Gastroesophageal sphincter (tissue), 4 donors: ENCODE data around the gene IDH3G. TPM values are rescaled to one million over a fixed set of nuclear protein-coding genes. Genes with fewer than 3 reads are reported as not detected.

Experiments used
- ATAC-seq: fragments of 150-250 bp; one replicate; pipeline ENCODE4 v1.9.1; 2016; ENCODE audit warnings: mild to moderate bottlenecking, moderate library complexity
- H3K27ac ChIP-seq, 4 donors: fragments of 200-600 bp; sonication (generic) in 3 of 4; 1 replicate in 3 of 4; 2 replicates in 1 of 4; pipeline ENCODE4 v1.5.1; 2016 to 2019
- H3K27me3 ChIP-seq: fragments of 200-600 bp; sonication (generic); one replicate; pipeline ENCODE4 v1.5.1; 2019
- H3K36me3 ChIP-seq, 2 donors: fragments of 200-600 bp; sonication (generic); one replicate each; pipeline ENCODE4 v1.5.1; 2019; ENCODE audit warnings: control low read depth in 1 of 2
- H3K4me1 ChIP-seq, 3 donors: fragments of 200-600 bp; sonication (generic); 1 replicate in 2 of 3; 2 replicates in 1 of 3; pipeline ENCODE4 v1.5.1; 2016 to 2019; ENCODE audit warnings: control low read depth in 2 of 3
- H3K4me3 ChIP-seq, 2 donors: fragments of 200-600 bp; sonication (generic); one replicate each; pipeline ENCODE4 v1.5.1; 2019; ENCODE audit warnings: mild to moderate bottlenecking in 1 of 2, moderate library complexity in 1 of 2
- H3K9me3 ChIP-seq, 3 donors: fragments of 200-600 bp; sonication (generic); one replicate each; pipeline ENCODE4 v1.5.1; 2017 to 2019; ENCODE audit warnings: control low read depth in 2 of 3
- CTCF ChIP-seq, 4 experiments: fragments of 200-600 bp in 2 of 4; fragments of 450-650 bp in 2 of 4; sonication (generic) in 1 of 4; IDR thresholded peaks; one replicate each; pipeline ENCODE4 v1.5.1; 2017 to 2019; ENCODE audit warnings: antibody characterized with exemption in 4 of 4, mild to moderate bottlenecking in 2 of 4, moderate library complexity in 2 of 4
- EP300 ChIP-seq: sonication (generic); formaldehyde crosslinking; IDR thresholded peaks from one replicate; pipeline ENCODE4 v1.6.1; 2017; ENCODE audit warnings: antibody characterized with exemption, mild to moderate bottlenecking
- POLR2A ChIP-seq, 2 donors: fragments of 450-650 bp; IDR thresholded peaks; one replicate each; pipeline ENCODE4 v1.6.1; 2017; ENCODE audit warnings: antibody characterized with exemption in 2 of 2, mild to moderate bottlenecking in 2 of 2, moderate library complexity in 1 of 2
- POLR2AphosphoS5 ChIP-seq: sonication (generic); formaldehyde crosslinking; IDR thresholded peaks from one replicate; pipeline ENCODE4 v1.6.1; 2017; ENCODE audit warnings: antibody characterized with exemption
- WGBS, 2 donors: methylation state at CpG; one replicate each; pipeline ENCODE4 v1.1.5; 2018; ENCODE audit warnings: low coverage in 1 of 2; 5-methylcytosine and 5-hydroxymethylcytosine counted together
- total RNA-seq, 4 donors: library from RNA; depleted of rRNA; stranded (reverse); fragments of >200 nt; gene quantifications; one replicate each; pipeline ENCODE4 v1.1.0, GENCODE V29; 2016

The IDH3G gene
- total RNA-seq, 4 donors from 2014 or later = 55.5 to 104 (median 59.7) TPM

DNA sequence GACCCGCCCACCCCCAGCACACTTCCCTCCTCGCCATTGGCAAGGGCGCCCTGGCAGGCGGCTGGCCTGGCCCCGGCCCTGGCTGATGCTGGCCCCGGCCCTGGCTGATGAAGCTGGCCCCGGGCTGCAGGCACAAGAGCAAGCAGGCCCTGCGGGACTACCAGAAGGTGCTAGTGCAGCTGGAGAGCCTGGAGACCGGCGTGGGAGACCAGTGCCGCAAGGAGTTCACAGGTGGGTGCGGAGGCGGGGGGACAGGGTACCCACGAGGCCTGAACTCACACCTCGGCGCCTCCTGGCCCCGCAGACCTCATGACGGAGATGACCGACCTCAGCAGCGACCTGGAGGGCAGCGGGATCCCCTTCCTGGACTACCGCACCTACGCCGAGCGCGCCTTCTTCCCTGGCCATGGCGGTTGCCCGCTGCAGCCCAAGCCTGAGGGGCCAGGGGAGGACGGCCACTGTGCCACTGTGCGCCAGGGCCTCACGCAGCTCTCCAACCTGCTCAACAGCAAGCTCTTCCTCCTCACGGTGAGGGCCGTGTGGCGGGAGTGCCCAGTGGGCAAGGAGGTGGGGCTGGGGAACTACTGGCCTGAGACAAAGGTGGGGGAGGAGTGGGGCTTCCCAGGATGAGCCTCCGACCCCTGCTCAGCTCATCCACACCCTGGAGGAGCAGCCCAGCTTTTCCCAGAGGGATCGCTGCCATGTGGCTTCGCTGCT, 19.4 kb downstream of the IDH3G start:
- no peaks in the 10 kb centered on the region for H3K9me3 ChIP-seq
- no peak overlapping the region for H3K4me3 ChIP-seq
- ATAC-seq = no peak
- H3K27ac ChIP-seq = no peak overlapping the region
- H3K36me3 ChIP-seq = peaks cover 0 to 84% of the 10 kb centered on the region in 2 donors
- WGBS, 2 donors = no CpG with 5 or more reads among the region's 37 CpGs
- no peaks in the 10 kb centered on the region for H3K4me1 ChIP-seq
- no peaks in the 10 kb centered on the region for H3K27me3 ChIP-seq
- TF ChIP-seq POLR2AphosphoS5 = no peak
- no peak for TF ChIP-seq EP300
- TF ChIP-seq POLR2A (IDR thresholded peaks at IDR 0.05) = no peak
- no peak for TF ChIP-seq CTCF (IDR thresholded peaks at IDR 0.05)

DNA sequence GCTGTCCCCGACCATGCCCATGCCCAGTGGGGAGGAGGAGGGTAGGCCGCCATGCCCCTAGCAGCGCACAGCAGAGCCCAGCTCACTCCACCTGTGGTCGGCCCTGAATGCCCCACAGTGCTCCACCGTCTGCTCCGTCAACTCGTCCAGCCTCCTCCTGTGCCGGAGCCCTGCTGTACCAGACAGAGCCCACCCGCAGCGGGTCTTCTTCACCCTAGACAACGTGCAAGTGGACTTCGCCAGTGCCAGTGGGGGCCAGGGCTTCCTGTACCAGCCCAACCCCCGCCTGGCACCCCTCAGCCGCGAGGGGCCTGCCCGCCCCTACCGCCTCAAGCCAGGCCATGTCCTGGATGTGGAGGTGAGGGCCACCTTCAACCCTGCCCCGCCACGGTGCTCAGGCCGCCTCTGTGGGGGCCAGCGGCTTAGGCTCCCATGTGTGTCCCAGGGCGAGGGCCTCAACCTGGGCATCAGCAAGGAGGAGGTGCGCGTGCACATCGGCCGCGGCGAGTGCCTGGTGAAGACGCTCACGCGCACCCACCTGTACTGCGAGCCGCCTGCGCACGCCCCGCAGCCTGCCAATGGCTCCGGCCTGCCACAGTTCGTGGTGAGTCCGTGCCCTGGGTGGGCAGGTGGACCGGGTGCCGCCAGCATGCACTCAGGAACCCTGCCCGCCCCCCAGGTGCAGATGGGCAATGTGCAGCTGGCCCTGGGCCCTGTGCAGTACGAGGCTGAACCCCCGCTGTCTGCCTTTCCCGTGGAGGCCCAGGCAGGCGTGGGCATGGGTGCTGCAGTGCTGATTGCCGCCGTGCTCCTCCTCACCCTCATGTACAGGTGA, 20.2 kb downstream of the IDH3G start:
- TF ChIP-seq EP300 = no peak
- no peak for TF ChIP-seq POLR2A (IDR thresholded peaks at IDR 0.05)
- TF ChIP-seq POLR2AphosphoS5 = no peak
- TF ChIP-seq CTCF (IDR thresholded peaks at IDR 0.05) = no peak
- no peak overlapping the region for H3K27ac ChIP-seq
- no peaks in the 10 kb centered on the region for H3K9me3 ChIP-seq
- no peak overlapping the region for H3K4me3 ChIP-seq
- no peaks in the 10 kb centered on the region for H3K4me1 ChIP-seq
- H3K36me3 ChIP-seq = peaks cover 0 to 91% of the 10 kb centered on the region in 2 donors
- no CpG with 5 or more reads among the region's 48 CpGs for WGBS, 2 donors
- H3K27me3 ChIP-seq = no peaks in the 10 kb centered on the region
- ATAC-seq = no peak

- Histone ChIP-seq H3K27ac (no peak overlapping the region), H3K36me3 (peaks cover 0 to 94% of the 10 kb centered on the region in 2 donors), H3K9me3 (no peaks in the 10 kb centered on the region), H3K27me3 (no peaks in the 10 kb centered on the region), H3K4me3 (no peak overlapping the region), H3K4me1 (no peaks in the 10 kb centered on the region)
- WGBS, 2 donors = no CpG with 5 or more reads among the region's 23 CpGs
- TF ChIP-seq EP300 = no peak
- TF ChIP-seq POLR2A (IDR thresholded peaks at IDR 0.05) = no peak
- TF ChIP-seq POLR2AphosphoS5 = no peak
- ATAC-seq = no peak
Measured at GRCh38 chrX:153773218-153773611, 21.0 kb downstream of the IDH3G start.

- Histone ChIP-seq H3K27me3 (no peaks in the 10 kb centered on the region), H3K4me3 (no peak overlapping the region), H3K27ac (no peak overlapping the region), H3K4me1 (peaks cover 0 to 1% (median 0%) of the 10 kb centered on the region in 3 donors), H3K36me3 (peaks cover 0 to 88% of the 10 kb centered on the region in 2 donors), H3K9me3 (no peaks in the 10 kb centered on the region)
- TF ChIP-seq POLR2A (IDR thresholded peaks at IDR 0.05) (no peak), CTCF (IDR thresholded peaks at IDR 0.05) (no peak), POLR2AphosphoS5 (no peak), EP300 (no peak)
- 40 to 82% methylated on average over 1 to 3 of the region's 21 CpGs for WGBS, 2 donors
- ATAC-seq = no peak
Measured at GRCh38 chrX:153772316-153773217, 21.6 kb downstream of the IDH3G start.
